HFFc6 (cell line): ENCODE results near the gene TEX55. TPM values are rescaled to one million over a fixed set of nuclear protein-coding genes. Genes with fewer than 3 reads are reported as not detected.
A peak's percentile ranks its signal among the peaks of the same experiment; 100 is the strongest.
"Not testable (repeated sequence)": the region's sequence is repeated elsewhere in the genome, so short reads cannot be mapped to it uniquely, and the experiment has no call there.

ENCODE experiments used
- DNase-seq: peaks from one replicate; pipeline ENCODE4 v3.0.0-alpha.2; 2018
- H3K27ac Mint-ChIP-seq: 2 replicates; pipeline ENCODE4 v1.8.0; 2020; ENCODE audit warnings: mild to moderate bottlenecking, mixed read lengths
- H3K27me3 Mint-ChIP-seq: 2 replicates; pipeline ENCODE4 v1.8.0; 2021; ENCODE audit warnings: mild to moderate bottlenecking, moderate library complexity, mixed read lengths; ENCODE audit not compliant: insufficient read depth
- H3K36me3 Mint-ChIP-seq: 2 replicates; pipeline ENCODE4 v1.8.0; 2021; ENCODE audit warnings: low read depth, mixed read lengths
- H3K4me1 Mint-ChIP-seq: 2 replicates; pipeline ENCODE4 v1.8.0; 2020; ENCODE audit warnings: low read depth, mixed read lengths
- H3K4me3 Mint-ChIP-seq: 2 replicates; pipeline ENCODE4 v1.8.0; 2020; ENCODE audit warnings: mild to moderate bottlenecking, moderate library complexity, mixed read lengths
- H3K9me3 Mint-ChIP-seq: 2 replicates; pipeline ENCODE4 v1.8.0; 2020; ENCODE audit warnings: mild to moderate bottlenecking, mixed read lengths
- total RNA-seq, 6 experiments: library from RNA; stranded (reverse); fragmentation: NEBNext Ultra II Directional; extraction: Animal tissue kit (Norgen Biotek cat#: 25700); gene quantifications; 2 replicates in 1 of 6; 3 replicates in 5 of 6; pipeline ENCODE4 v1.2.3, GENCODE V29; 2021
- TF ChIP-seq, protein P1 (sequence below): fragments of 200-600 bp; sonication (generic); IDR thresholded peaks from 2 replicates; pipeline ENCODE4 v1.5.0; 2021; ENCODE audit warnings: antibody characterized with exemption, mild to moderate bottlenecking

The TEX55 gene
- total RNA-seq, 6 experiments from 2014 or later: not detected

DNA sequence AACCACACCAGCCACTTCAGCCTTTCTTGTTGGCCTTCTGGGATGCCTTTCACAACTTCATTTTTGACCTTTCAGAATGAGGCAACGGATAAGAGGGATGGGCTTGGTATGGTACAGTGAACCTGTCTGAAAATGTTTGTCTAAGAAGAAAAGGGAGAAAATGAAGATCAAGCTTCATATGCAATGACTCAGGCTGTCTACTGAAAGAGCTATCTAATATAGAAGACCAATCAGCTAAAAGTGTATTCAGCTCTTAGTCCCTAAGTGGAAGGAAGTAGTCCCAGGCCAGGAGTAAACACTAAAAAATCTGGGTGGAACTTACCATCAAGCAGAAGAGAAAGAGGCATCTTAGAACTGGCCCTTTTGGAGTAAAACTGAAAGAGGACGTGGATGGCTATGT, 15.3 kb downstream of the TEX55 start:
- Mint-ChIP-seq H3K27ac (no peak overlapping the region), H3K4me3 (no peak overlapping the region), H3K36me3 (peaks cover 8% of the 10 kb centered on the region; the same call in 1 of the 2 replicates), H3K9me3 (peaks cover 17% of the 10 kb centered on the region), H3K27me3 (peaks cover 3% of the 10 kb centered on the region; the same call in 1 of the 2 replicates), H3K4me1 (peaks cover 16% of the 10 kb centered on the region)
- TF ChIP-seq, protein P1, sequence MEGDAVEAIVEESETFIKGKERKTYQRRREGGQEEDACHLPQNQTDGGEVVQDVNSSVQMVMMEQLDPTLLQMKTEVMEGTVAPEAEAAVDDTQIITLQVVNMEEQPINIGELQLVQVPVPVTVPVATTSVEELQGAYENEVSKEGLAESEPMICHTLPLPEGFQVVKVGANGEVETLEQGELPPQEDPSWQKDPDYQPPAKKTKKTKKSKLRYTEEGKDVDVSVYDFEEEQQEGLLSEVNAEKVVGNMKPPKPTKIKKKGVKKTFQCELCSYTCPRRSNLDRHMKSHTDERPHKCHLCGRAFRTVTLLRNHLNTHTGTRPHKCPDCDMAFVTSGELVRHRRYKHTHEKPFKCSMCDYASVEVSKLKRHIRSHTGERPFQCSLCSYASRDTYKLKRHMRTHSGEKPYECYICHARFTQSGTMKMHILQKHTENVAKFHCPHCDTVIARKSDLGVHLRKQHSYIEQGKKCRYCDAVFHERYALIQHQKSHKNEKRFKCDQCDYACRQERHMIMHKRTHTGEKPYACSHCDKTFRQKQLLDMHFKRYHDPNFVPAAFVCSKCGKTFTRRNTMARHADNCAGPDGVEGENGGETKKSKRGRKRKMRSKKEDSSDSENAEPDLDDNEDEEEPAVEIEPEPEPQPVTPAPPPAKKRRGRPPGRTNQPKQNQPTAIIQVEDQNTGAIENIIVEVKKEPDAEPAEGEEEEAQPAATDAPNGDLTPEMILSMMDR: no peak
- DNase-seq: no peak

DNA sequence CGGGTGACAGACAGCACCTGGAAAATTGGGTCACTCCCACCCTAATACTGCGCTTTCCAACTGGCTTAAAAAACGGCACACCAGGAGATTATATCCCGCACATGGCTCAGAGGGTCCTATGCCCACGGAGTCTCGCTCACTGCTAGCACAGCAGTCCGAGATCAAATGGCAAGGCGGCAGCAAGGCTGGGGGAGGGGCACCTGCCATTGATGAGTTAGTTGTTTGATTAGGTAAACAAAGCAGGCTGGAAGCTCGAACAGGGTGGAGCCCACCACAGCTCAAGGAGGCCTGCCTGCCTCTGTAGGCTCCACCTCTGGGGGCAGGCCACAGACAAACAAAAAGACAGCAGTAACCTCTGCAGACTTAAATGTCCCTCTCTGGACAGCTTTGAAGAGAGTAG, 18.8 kb downstream of the TEX55 start:
- H3K9me3 Mint-ChIP-seq: peaks cover 17% of the 10 kb centered on the region
- H3K36me3 Mint-ChIP-seq: not testable (repeated sequence)

DNA sequence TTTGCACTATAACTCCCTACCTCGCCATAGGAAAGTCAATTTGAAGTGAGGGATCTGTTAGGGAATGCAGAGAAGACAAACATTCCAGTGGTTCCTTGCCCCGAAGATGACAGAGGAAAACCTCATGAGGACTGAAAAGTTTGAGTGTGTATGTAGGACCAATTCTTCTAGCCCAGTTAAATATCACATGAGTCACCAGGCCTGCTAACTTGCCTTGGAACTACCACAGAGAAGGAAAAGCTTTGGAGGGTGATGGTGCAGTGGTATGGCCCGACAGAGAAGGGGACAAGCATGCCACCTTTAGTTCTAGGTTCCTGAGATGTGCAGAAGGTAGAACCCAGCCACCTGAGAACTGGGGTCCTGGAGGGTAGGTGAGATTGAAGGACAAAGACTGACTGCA, 24.9 kb downstream of the TEX55 start:
- peak; percentile 26 for DNase-seq
- Mint-ChIP-seq H3K4me3 (no peak overlapping the region), H3K4me1 (peaks cover 14% of the 10 kb centered on the region), H3K27me3 (peaks cover 2% of the 10 kb centered on the region; the same call in 1 of the 2 replicates), H3K27ac (peak overlapping the region; percentile 47; the same call in 1 of the 2 replicates), H3K9me3 (0 out of 2 replicates have a peak, but pooled peaks cover 1% of the 10 kb centered on the region), H3K36me3 (no peaks in the 10 kb centered on the region)
- TF ChIP-seq, protein P1: no peak

More for the DNA sequence above, 18.8 kb downstream of the TEX55 start:
- DNase-seq, H3K4me3 Mint-ChIP-seq, H3K27me3 Mint-ChIP-seq, H3K27ac Mint-ChIP-seq: not testable (repeated sequence)
- H3K4me1 Mint-ChIP-seq: peaks cover 16% of the 10 kb centered on the region

DNA sequence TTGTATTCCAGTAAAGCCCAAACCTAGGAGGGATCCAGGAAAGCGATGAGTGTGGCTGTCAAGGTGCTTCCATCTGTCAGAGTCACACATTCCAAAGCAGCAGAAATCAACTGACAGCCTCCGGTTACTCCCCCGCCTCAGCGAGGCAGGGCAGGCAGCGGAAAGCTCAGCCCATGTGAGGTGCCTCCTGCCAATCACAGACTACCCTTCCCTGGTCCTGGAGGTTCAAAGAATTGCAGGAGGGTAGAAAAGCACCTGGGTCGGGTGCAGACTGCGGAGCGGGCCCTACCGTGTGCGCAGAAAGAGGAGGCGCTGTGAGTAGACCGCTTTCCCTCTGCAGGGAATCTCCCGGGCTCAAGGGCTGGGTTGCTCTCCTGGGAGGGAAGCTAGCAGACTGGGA, 27.4 kb downstream of the TEX55 start, which contains the start of gene UPK1B:
UPK1B (plus strand) TSS at position 274 of the 400 bp plus-strand sequence. CDS start 13,144 bp downstream, outside the sequence.
- no peak for DNase-seq
- H3K4me3 Mint-ChIP-seq: no peak within 1 kb of the TSS
- no peaks in the 10 kb centered on the region for H3K27me3 Mint-ChIP-seq
- no peaks in the 10 kb centered on the region for H3K36me3 Mint-ChIP-seq
- H3K27ac Mint-ChIP-seq: no peak within 1 kb of the TSS
- peaks cover 24% of the 10 kb centered on the region for H3K4me1 Mint-ChIP-seq
- no peaks in the 10 kb centered on the region for H3K9me3 Mint-ChIP-seq
- TF ChIP-seq, protein P1: no peak

DNA sequence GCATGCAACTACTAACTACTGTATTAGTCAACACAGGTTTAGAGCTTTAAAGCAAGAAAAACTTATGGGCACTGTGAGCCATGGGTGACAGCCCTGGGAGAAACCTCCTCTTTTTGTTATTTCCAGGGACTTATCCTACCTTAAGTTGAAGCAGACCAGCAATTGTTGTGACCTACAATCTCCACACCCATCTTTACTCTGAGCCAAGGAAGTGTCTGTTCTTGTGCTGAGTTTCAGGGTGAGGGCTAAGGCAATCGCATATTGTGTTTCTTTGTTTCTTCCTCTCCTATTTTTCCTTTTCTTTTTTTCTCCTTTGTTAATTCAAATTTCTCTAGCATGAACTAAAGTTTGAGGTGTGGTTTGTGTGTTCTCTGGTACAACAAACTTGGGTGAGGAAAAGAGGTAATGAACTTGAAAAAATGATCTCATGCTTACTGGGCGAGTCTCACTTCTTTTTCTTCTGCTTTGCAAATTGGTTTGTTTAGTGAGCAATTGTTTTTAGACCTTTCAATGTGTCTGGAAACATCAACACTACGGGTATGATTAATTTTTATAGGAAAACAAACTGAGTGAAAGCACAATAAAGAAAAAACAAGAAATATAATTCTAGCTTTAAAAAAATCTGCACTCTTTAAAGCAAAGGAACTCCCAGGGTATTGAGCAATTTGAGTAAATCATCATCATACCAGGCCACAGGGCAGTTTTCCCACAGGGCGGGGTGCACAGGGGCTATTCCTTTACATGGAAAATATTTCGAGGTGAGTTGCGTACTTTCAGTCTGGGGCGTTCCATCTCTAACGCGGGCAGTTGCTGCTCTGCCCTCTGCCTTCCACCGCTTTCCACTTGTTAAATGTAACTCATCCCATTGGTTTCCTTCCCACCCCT, 30.1 kb downstream of the TEX55 start:
- Mint-ChIP-seq H3K27ac (peak overlapping the region; percentile 50), H3K4me3 (peak overlapping the region; percentile 2; the same call in 1 of the 2 replicates), H3K36me3 (no peaks in the 10 kb centered on the region), H3K4me1 (peaks cover 24% of the 10 kb centered on the region), H3K9me3 (no peaks in the 10 kb centered on the region), H3K27me3 (no peaks in the 10 kb centered on the region)
- DNase-seq: no peak
- TF ChIP-seq, protein P1: no peak

DNA sequence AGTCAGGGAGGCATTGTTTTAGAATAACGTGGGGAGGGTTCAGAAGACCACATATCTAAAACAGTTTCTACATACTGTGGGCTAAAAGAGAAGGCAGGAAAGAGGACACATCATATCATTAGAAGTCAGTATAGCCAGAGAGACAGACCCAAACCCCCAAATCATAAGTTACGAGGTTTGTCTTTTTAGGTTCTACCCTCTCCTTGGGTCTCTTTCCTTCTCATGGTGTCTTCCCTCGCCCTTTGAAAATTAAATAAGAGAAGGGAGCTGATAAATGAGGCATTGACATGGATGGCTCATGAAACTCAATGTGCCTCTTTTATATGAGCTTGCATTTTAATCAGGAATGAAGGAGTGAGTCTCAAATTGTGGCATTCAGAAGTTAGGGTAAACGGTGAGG, 30.8 kb downstream of the TEX55 start:
- Mint-ChIP-seq H3K27ac (no peak overlapping the region), H3K36me3 (no peaks in the 10 kb centered on the region), H3K4me1 (peaks cover 28% of the 10 kb centered on the region), H3K27me3 (no peaks in the 10 kb centered on the region), H3K9me3 (no peaks in the 10 kb centered on the region), H3K4me3 (no peak overlapping the region)
- DNase-seq: no peak
- TF ChIP-seq, protein P1: no peak
